ENCODE results near the gene TIMM50. TPM values are rescaled to one million over a fixed set of nuclear protein-coding genes. Genes with fewer than 3 reads are reported as not detected.

Gene TIMM50
- total and polyA plus RNA-seq, 2 of the 8 experiments (the other 6 are each of a cell fraction or from before 2014, with no cell fraction given): 155 to 187 TPM

DNA sequence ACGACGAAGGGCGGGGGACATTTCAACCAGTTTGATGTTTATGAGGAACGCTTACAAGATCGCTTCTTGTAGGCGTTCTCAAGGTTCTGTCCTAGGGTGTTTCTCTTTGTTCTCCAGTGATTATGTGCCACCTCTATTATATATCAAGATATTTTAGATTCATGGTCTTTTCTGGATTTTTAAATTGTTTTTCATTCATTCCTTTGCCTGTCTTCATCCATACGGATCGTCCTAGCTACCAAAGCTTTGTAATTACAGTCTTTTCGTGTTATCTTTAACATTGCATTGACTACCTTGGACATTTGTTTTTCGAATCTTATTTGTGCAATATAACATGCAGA is 59.7 kb downstream of the TIMM50 start (continued):
- TF ChIP-seq CTBP2 (IDR thresholded peaks at IDR 0.05; ENCODE audit: borderline replicate concordance, insufficient read depth, insufficient read length, low read length) (no peak), SAP30 (IDR thresholded peaks at IDR 0.05; ENCODE audit: insufficient read depth, insufficient replicate concordance, low read length) (no peak)
- TF ChIP-seq, protein P1, sequence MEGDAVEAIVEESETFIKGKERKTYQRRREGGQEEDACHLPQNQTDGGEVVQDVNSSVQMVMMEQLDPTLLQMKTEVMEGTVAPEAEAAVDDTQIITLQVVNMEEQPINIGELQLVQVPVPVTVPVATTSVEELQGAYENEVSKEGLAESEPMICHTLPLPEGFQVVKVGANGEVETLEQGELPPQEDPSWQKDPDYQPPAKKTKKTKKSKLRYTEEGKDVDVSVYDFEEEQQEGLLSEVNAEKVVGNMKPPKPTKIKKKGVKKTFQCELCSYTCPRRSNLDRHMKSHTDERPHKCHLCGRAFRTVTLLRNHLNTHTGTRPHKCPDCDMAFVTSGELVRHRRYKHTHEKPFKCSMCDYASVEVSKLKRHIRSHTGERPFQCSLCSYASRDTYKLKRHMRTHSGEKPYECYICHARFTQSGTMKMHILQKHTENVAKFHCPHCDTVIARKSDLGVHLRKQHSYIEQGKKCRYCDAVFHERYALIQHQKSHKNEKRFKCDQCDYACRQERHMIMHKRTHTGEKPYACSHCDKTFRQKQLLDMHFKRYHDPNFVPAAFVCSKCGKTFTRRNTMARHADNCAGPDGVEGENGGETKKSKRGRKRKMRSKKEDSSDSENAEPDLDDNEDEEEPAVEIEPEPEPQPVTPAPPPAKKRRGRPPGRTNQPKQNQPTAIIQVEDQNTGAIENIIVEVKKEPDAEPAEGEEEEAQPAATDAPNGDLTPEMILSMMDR (IDR thresholded peaks at IDR 0.05; ENCODE audit: control extremely low read depth in 1 of 3, insufficient read depth in 1 of 3, low read depth in 1 of 3, low read length in 3 of 3): no peak

Other genes with a start within 250 kb of the TIMM50 start
- not detected in 2 replicates for gene IFNL3, start 235.8 kb upstream of the TIMM50 start, total RNA-seq (2021; fragmentation: NEBNext Ultra II Directional; extraction: Animal tissue kit (Norgen Biotek cat#: 25700))
- 0.11 TPM in 1 of 2 replicates, not detected in the other for gene IFNL3, start 235.8 kb upstream of the TIMM50 start, polyA plus RNA-seq (2011; rRNA removed)
- gene IFNL4, start 232.0 kb upstream of the TIMM50 start, total RNA-seq (2021; fragmentation: NEBNext Ultra II Directional; extraction: Animal tissue kit (Norgen Biotek cat#: 25700)): not detected in 2 replicates
- not detected in 2 replicates for gene IFNL4, start 232.0 kb upstream of the TIMM50 start, polyA plus RNA-seq (2011; rRNA removed)
- not detected in 2 replicates for gene IFNL2, start 212.4 kb upstream of the TIMM50 start, total RNA-seq (2021; fragmentation: NEBNext Ultra II Directional; extraction: Animal tissue kit (Norgen Biotek cat#: 25700))
- gene IFNL2, start 212.4 kb upstream of the TIMM50 start, polyA plus RNA-seq (2011; rRNA removed): not detected in 2 replicates
- not detected in 2 replicates for gene IFNL1, start 184.4 kb upstream of the TIMM50 start, total RNA-seq (2021; fragmentation: NEBNext Ultra II Directional; extraction: Animal tissue kit (Norgen Biotek cat#: 25700))
- gene IFNL1, start 184.4 kb upstream of the TIMM50 start, polyA plus RNA-seq (2011; rRNA removed): not detected in 2 replicates
- gene LRFN1, start 160.0 kb upstream of the TIMM50 start, total RNA-seq (2021; fragmentation: NEBNext Ultra II Directional; extraction: Animal tissue kit (Norgen Biotek cat#: 25700)): 6.6 and 7.5 TPM in 2 replicates
- 2.4 and 6.1 TPM in 2 replicates for gene LRFN1, start 160.0 kb upstream of the TIMM50 start, polyA plus RNA-seq (2011; rRNA removed)
- not detected in 2 replicates for gene GMFG, start 144.8 kb upstream of the TIMM50 start, total RNA-seq (2021; fragmentation: NEBNext Ultra II Directional; extraction: Animal tissue kit (Norgen Biotek cat#: 25700))
- gene GMFG, start 144.8 kb upstream of the TIMM50 start, polyA plus RNA-seq (2011; rRNA removed): 0.24 and 0.26 TPM in 2 replicates
- 158 and 161 TPM in 2 replicates for gene SAMD4B, start 138.4 kb upstream of the TIMM50 start, total RNA-seq (2021; fragmentation: NEBNext Ultra II Directional; extraction: Animal tissue kit (Norgen Biotek cat#: 25700))
- gene SAMD4B, start 138.4 kb upstream of the TIMM50 start, polyA plus RNA-seq (2011; rRNA removed): 137 and 189 TPM in 2 replicates
- 31.4 and 33.1 TPM in 2 replicates for gene PAF1, start 89.7 kb upstream of the TIMM50 start, total RNA-seq (2021; fragmentation: NEBNext Ultra II Directional; extraction: Animal tissue kit (Norgen Biotek cat#: 25700))
- gene PAF1, start 89.7 kb upstream of the TIMM50 start, polyA plus RNA-seq (2011; rRNA removed): 58.6 and 67.8 TPM in 2 replicates
- 31.1 and 32.3 TPM in 2 replicates for gene MED29, start 89.5 kb upstream of the TIMM50 start, total RNA-seq (2021; fragmentation: NEBNext Ultra II Directional; extraction: Animal tissue kit (Norgen Biotek cat#: 25700))
- 52.5 and 71.4 TPM in 2 replicates for gene MED29, start 89.5 kb upstream of the TIMM50 start, polyA plus RNA-seq (2011; rRNA removed)
- gene ZFP36, start 74.0 kb upstream of the TIMM50 start, total RNA-seq (2021; fragmentation: NEBNext Ultra II Directional; extraction: Animal tissue kit (Norgen Biotek cat#: 25700)): 10.9 and 12.2 TPM in 2 replicates
- 4.0 and 7.3 TPM in 2 replicates for gene ZFP36, start 74.0 kb upstream of the TIMM50 start, polyA plus RNA-seq (2011; rRNA removed)
- gene PLEKHG2, start 68.2 kb upstream of the TIMM50 start, total RNA-seq (2021; fragmentation: NEBNext Ultra II Directional; extraction: Animal tissue kit (Norgen Biotek cat#: 25700)): 64.0 and 65.7 TPM in 2 replicates
- 16.9 and 21.8 TPM in 2 replicates for gene PLEKHG2, start 68.2 kb upstream of the TIMM50 start, polyA plus RNA-seq (2011; rRNA removed)
- gene RPS16, start 44.9 kb upstream of the TIMM50 start, total RNA-seq (2021; fragmentation: NEBNext Ultra II Directional; extraction: Animal tissue kit (Norgen Biotek cat#: 25700)): 2,433 and 2,482 TPM in 2 replicates
- 7,810 and 9,546 TPM in 2 replicates for gene RPS16, start 44.9 kb upstream of the TIMM50 start, polyA plus RNA-seq (2011; rRNA removed)
- 111 and 118 TPM in 2 replicates for gene SUPT5H, start 35.3 kb upstream of the TIMM50 start, total RNA-seq (2021; fragmentation: NEBNext Ultra II Directional; extraction: Animal tissue kit (Norgen Biotek cat#: 25700))
- 77.8 and 110 TPM in 2 replicates for gene SUPT5H, start 35.3 kb upstream of the TIMM50 start, polyA plus RNA-seq (2011; rRNA removed)
- 11.3 and 12.2 TPM in 2 replicates for gene DLL3, start 18.1 kb downstream of the TIMM50 start, total RNA-seq (2021; fragmentation: NEBNext Ultra II Directional; extraction: Animal tissue kit (Norgen Biotek cat#: 25700))
- 13.8 and 16.6 TPM in 2 replicates for gene DLL3, start 18.1 kb downstream of the TIMM50 start, polyA plus RNA-seq (2011; rRNA removed)
- 8.4 and 11.0 TPM in 2 replicates for gene SELENOV, start 34.3 kb downstream of the TIMM50 start, total RNA-seq (2021; fragmentation: NEBNext Ultra II Directional; extraction: Animal tissue kit (Norgen Biotek cat#: 25700))
- gene SELENOV, start 34.3 kb downstream of the TIMM50 start, polyA plus RNA-seq (2011; rRNA removed): 10.7 and 21.8 TPM in 2 replicates
- gene EID2B, start 52.0 kb downstream of the TIMM50 start, total RNA-seq (2021; fragmentation: NEBNext Ultra II Directional; extraction: Animal tissue kit (Norgen Biotek cat#: 25700)): 2.4 and 3.4 TPM in 2 replicates
- 2.1 and 11.3 TPM in 2 replicates for gene EID2B, start 52.0 kb downstream of the TIMM50 start, polyA plus RNA-seq (2011; rRNA removed)
- 29.6 and 29.9 TPM in 2 replicates for gene EID2, start 59.3 kb downstream of the TIMM50 start, total RNA-seq (2021; fragmentation: NEBNext Ultra II Directional; extraction: Animal tissue kit (Norgen Biotek cat#: 25700))
- gene EID2, start 59.3 kb downstream of the TIMM50 start, polyA plus RNA-seq (2011; rRNA removed): 7.6 and 7.8 TPM in 2 replicates
- gene LGALS13, start 121.7 kb downstream of the TIMM50 start, total RNA-seq (2021; fragmentation: NEBNext Ultra II Directional; extraction: Animal tissue kit (Norgen Biotek cat#: 25700)): not detected in 2 replicates
- not detected in 2 replicates for gene LGALS13, start 121.7 kb downstream of the TIMM50 start, polyA plus RNA-seq (2011; rRNA removed)
- gene LGALS16, start 175.1 kb downstream of the TIMM50 start, total RNA-seq (2021; fragmentation: NEBNext Ultra II Directional; extraction: Animal tissue kit (Norgen Biotek cat#: 25700)): not detected in 2 replicates
- gene LGALS16, start 175.1 kb downstream of the TIMM50 start, polyA plus RNA-seq (2011; rRNA removed): not detected in 2 replicates
- gene LGALS14, start 223.6 kb downstream of the TIMM50 start, total RNA-seq (2021; fragmentation: NEBNext Ultra II Directional; extraction: Animal tissue kit (Norgen Biotek cat#: 25700)): 0.50 and 1.1 TPM in 2 replicates
- gene LGALS14, start 223.6 kb downstream of the TIMM50 start, polyA plus RNA-seq (2011; rRNA removed): 0.22 and 0.77 TPM in 2 replicates

Data from H1 (cell line).